HG03378 (cell line): ENCODE data around the gene DNAH14.
"Not testable (repeated sequence)": the region's sequence is repeated elsewhere in the genome, so short reads cannot be mapped to it uniquely, and the experiment has no call there.

ENCODE experiments used
- ATAC-seq: cut with Tn5 transposase; IDR thresholded peaks from one replicate; pipeline ENCODE4 v1.9.1; 2021; ENCODE audit warnings: mild to moderate bottlenecking, moderate library complexity; ENCODE audit not compliant: unreplicated experiment

DNAH14 gene

GRCh38 chr1:225242611-225243010, 313.1 kb downstream of the DNAH14 start:
- no peak for ATAC-seq

GRCh38 chr1:225250432-225250831, 321.0 kb downstream of the DNAH14 start:
- ATAC-seq = peak; percentile 97

GRCh38 chr1:225253173-225253572, 323.7 kb downstream of the DNAH14 start:
- ATAC-seq = no peak

GRCh38 chr1:225253784-225254183, 324.3 kb downstream of the DNAH14 start:
- no peak for ATAC-seq

GRCh38 chr1:225254676-225255075, 325.2 kb downstream of the DNAH14 start:
- ATAC-seq = no peak

- ATAC-seq = no peak
These were observed 327.6 kb downstream of the DNAH14 start for GRCh38 chr1:225257081-225257480.

- ATAC-seq = no peak
These were observed 329.3 kb downstream of the DNAH14 start for GRCh38 chr1:225258811-225259210.

GRCh38 chr1:225259542-225259941, 330.1 kb downstream of the DNAH14 start:
- no peak for ATAC-seq

- ATAC-seq = no peak
These were observed 330.8 kb downstream of the DNAH14 start for GRCh38 chr1:225260319-225260718.

- no peak for ATAC-seq
These were observed 348.0 kb downstream of the DNAH14 start for GRCh38 chr1:225277445-225277844.

- ATAC-seq = no peak
These were observed 351.1 kb downstream of the DNAH14 start for GRCh38 chr1:225280563-225280962.

GRCh38 chr1:225290244-225290643, 360.8 kb downstream of the DNAH14 start:
- no peak for ATAC-seq

GRCh38 chr1:225299624-225300023, 370.1 kb downstream of the DNAH14 start:
- ATAC-seq = no peak

GRCh38 chr1:225300381-225300780, 370.9 kb downstream of the DNAH14 start:
- no peak for ATAC-seq

GRCh38 chr1:225304996-225305395, 375.5 kb downstream of the DNAH14 start:
- ATAC-seq = no peak

GRCh38 chr1:225310544-225310943, 381.1 kb downstream of the DNAH14 start:
- not testable (repeated sequence) for ATAC-seq

- peak; percentile 90 for ATAC-seq
These were observed 389.5 kb downstream of the DNAH14 start for GRCh38 chr1:225318706-225319575.

- ATAC-seq = no peak
These were observed 390.4 kb downstream of the DNAH14 start for GRCh38 chr1:225319871-225320270.

- no peak for ATAC-seq
These were observed 392.3 kb downstream of the DNAH14 start for GRCh38 chr1:225321784-225322183.

GRCh38 chr1:225329041-225329440, 399.6 kb downstream of the DNAH14 start:
- ATAC-seq = no peak

- ATAC-seq = not testable (repeated sequence)
These were observed 400.5 kb downstream of the DNAH14 start for GRCh38 chr1:225329996-225330395.

GRCh38 chr1:225332686-225333085, 403.2 kb downstream of the DNAH14 start:
- no peak for ATAC-seq
